Fibroblast of lung (primary cell): ENCODE data around the gene SYCE3.

Experiments used
- EZH2 ChIP-seq: IDR thresholded peaks from 2 replicates; pipeline ENCODE4 v1.5.1; 2012; ENCODE audit warnings: low read length, control low read depth, mild to moderate bottlenecking; ENCODE audit errors: missing control alignments
- TF ChIP-seq, protein P1 (sequence below), 2 donors: IDR thresholded peaks in 1 of 2; conservative IDR thresholded peaks in 1 of 2; 1 replicate in 1 of 2; 2 replicates in 1 of 2; pipeline ENCODE4 v1.5.1; 2011 to 2012; ENCODE audit warnings: low read length in 2 of 2, control low read depth in 1 of 2, inconsistent platforms in 1 of 2, low read depth in 1 of 2, mild to moderate bottlenecking in 1 of 2

- TF ChIP-seq, protein P1, sequence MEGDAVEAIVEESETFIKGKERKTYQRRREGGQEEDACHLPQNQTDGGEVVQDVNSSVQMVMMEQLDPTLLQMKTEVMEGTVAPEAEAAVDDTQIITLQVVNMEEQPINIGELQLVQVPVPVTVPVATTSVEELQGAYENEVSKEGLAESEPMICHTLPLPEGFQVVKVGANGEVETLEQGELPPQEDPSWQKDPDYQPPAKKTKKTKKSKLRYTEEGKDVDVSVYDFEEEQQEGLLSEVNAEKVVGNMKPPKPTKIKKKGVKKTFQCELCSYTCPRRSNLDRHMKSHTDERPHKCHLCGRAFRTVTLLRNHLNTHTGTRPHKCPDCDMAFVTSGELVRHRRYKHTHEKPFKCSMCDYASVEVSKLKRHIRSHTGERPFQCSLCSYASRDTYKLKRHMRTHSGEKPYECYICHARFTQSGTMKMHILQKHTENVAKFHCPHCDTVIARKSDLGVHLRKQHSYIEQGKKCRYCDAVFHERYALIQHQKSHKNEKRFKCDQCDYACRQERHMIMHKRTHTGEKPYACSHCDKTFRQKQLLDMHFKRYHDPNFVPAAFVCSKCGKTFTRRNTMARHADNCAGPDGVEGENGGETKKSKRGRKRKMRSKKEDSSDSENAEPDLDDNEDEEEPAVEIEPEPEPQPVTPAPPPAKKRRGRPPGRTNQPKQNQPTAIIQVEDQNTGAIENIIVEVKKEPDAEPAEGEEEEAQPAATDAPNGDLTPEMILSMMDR (conservative IDR thresholded peaks at IDR 0.05 in 1 of 2, IDR thresholded peaks at IDR 0.05 in 1 of 2; ENCODE audit: low read depth in 1 of 2, low read length in 2 of 2), result no peak
- no peak for TF ChIP-seq EZH2
Observed at GRCh38 chr22:50525104-50525857, 37.4 kb downstream of the SYCE3 start, which contains the start of gene SCO2.
